IMR-90 (cell line): Measurements from ENCODE around the gene NAV2. TPM values are rescaled to one million over a fixed set of nuclear protein-coding genes. Genes with fewer than 3 reads are reported as not detected.

Experiments used
- ATAC-seq: fragments of 200-7000 bp; cut with Tn5 transposase; 2 replicates; pipeline ENCODE4 v1.9.1; 2020; ENCODE audit warnings: low read depth, mild to moderate bottlenecking, moderate library complexity
- BruUV-seq: library from RNA; stranded (reverse); fragments of 400-500 nt; replicated peaks from 2 replicates; lab custom pipeline; 2021; lab: Mats Ljungman, UMichigan
- CTCF ChIA-PET: fragments of 300-600 bp; formaldehyde crosslinking; extraction: SDS; loops from one replicate; lab custom pipeline; 2021; ENCODE audit warnings: antibody characterized with exemption; lab: Yijun Ruan, JAX
- POLR2A ChIA-PET: fragments of 300-600 bp; sonication (Branson Sonifier 250); formaldehyde crosslinking; loops from one replicate; lab custom pipeline; 2022; ENCODE audit warnings: antibody characterized with exemption; ENCODE audit not compliant: unreplicated experiment; lab: Charles Lee
- DNase-seq: peaks from one replicate; pipeline ENCODE4 v3.0.0; 2013
- H2AFZ ChIP-seq: replicated peaks from 2 replicates; pipeline ENCODE3; 2013; ENCODE audit warnings: low read length, mild to moderate bottlenecking; ENCODE audit not compliant: poor library complexity
- H2AK5ac ChIP-seq: 2 replicates; pipeline ENCODE4 v1.6.1; 2013; ENCODE audit warnings: low read depth, low read length, inconsistent platforms
- H2AK9ac ChIP-seq: replicated peaks from 2 replicates; pipeline ENCODE3; 2013; ENCODE audit warnings: mild to moderate bottlenecking, low read depth, low read length, moderate library complexity; ENCODE audit not compliant: poor library complexity
- H2BK120ac ChIP-seq: 2 replicates; pipeline ENCODE4 v1.6.1; 2013; ENCODE audit warnings: low read depth, low read length, inconsistent platforms
- H2BK15ac ChIP-seq: 3 replicates; pipeline ENCODE4 v1.6.1; 2013; ENCODE audit warnings: low read depth, low read length, inconsistent platforms
- H2BK20ac ChIP-seq: 2 replicates; pipeline ENCODE4 v1.6.1; 2013; ENCODE audit warnings: low read depth, mild to moderate bottlenecking, inconsistent platforms, low read length, moderate library complexity
- H2BK5ac ChIP-seq: 2 replicates; pipeline ENCODE4 v1.6.1; 2013; ENCODE audit warnings: mild to moderate bottlenecking, low read depth, low read length, inconsistent platforms; ENCODE audit not compliant: poor library complexity, severe bottlenecking
- H3K14ac ChIP-seq: replicated peaks from 2 replicates; pipeline ENCODE4 v1.6.1; 2013; ENCODE audit warnings: low read depth, low read length, inconsistent platforms
- H3K18ac ChIP-seq: 2 replicates; pipeline ENCODE4 v1.6.1; 2013; ENCODE audit warnings: low read depth, low read length, control low read depth
- H3K23ac ChIP-seq: 2 replicates; pipeline ENCODE4 v1.6.1; 2013; ENCODE audit warnings: low read depth, low read length, inconsistent platforms
- H3K27ac ChIP-seq: 2 replicates; pipeline ENCODE4 v1.5.1; 2013; ENCODE audit warnings: mild to moderate bottlenecking, control low read depth, low read length; ENCODE audit not compliant: insufficient read depth
- H3K27me3 ChIP-seq: 2 replicates; pipeline ENCODE4 v1.6.1; 2013; ENCODE audit warnings: low read length; ENCODE audit not compliant: control insufficient read depth, insufficient read depth
- H3K36me3 ChIP-seq: 2 replicates; pipeline ENCODE4 v1.6.1; 2013; ENCODE audit warnings: low read length, mixed read lengths; ENCODE audit not compliant: control insufficient read depth, insufficient read depth
- H3K4ac ChIP-seq: 2 replicates; pipeline ENCODE4 v1.6.1; 2013; ENCODE audit warnings: low read depth, low read length, inconsistent platforms
- H3K4me1 ChIP-seq: 2 replicates; pipeline ENCODE4 v1.6.1; 2013; ENCODE audit warnings: low read length, mixed read lengths; ENCODE audit not compliant: control insufficient read depth, insufficient read depth
- H3K4me2 ChIP-seq: 2 replicates; pipeline ENCODE4 v1.6.1; 2013; ENCODE audit warnings: low read depth, mild to moderate bottlenecking, control low read depth, low read length, moderate library complexity
- H3K4me3 ChIP-seq: 2 replicates; pipeline ENCODE4 v1.5.1; 2013; ENCODE audit warnings: low read depth, mild to moderate bottlenecking, control low read depth, low read length, moderate library complexity; ENCODE audit not compliant: insufficient read depth
- H3K56ac ChIP-seq: 2 replicates; pipeline ENCODE4 v1.6.1; 2013; ENCODE audit warnings: low read length, inconsistent platforms; ENCODE audit not compliant: insufficient read depth; ENCODE audit errors: extremely low read depth
- H3K79me1 ChIP-seq, 2 experiments: 2 replicates each; pipeline ENCODE4 v1.6.1; 2013; ENCODE audit warnings: low read length in 2 of 2, inconsistent platforms in 1 of 2, low read depth in 1 of 2
- H3K9ac ChIP-seq: 2 replicates; pipeline ENCODE4 v1.6.1; 2013; ENCODE audit warnings: low read depth, low read length, control low read depth
- H3K9me1 ChIP-seq: 2 replicates; pipeline ENCODE4 v1.6.1; 2013; ENCODE audit warnings: low read length, inconsistent platforms; ENCODE audit not compliant: insufficient read depth
- H3K9me3 ChIP-seq: 2 replicates; pipeline ENCODE4 v1.6.1; 2013; ENCODE audit warnings: low read length; ENCODE audit not compliant: control insufficient read depth, insufficient read depth
- H4K20me1 ChIP-seq: 2 replicates; pipeline ENCODE4 v1.6.1; 2013; ENCODE audit warnings: low read length, inconsistent platforms; ENCODE audit not compliant: insufficient read depth
- H4K5ac ChIP-seq: 2 replicates; pipeline ENCODE4 v1.6.1; 2013; ENCODE audit warnings: mild to moderate bottlenecking, low read depth, low read length, control low read depth
- H4K8ac ChIP-seq, 2 experiments: 2 replicates each; pipeline ENCODE4 v1.6.1; 2013; ENCODE audit warnings: low read depth in 2 of 2, low read length in 2 of 2, control low read depth in 1 of 2, inconsistent platforms in 1 of 2
- H4K91ac ChIP-seq: 2 replicates; pipeline ENCODE4 v1.6.1; 2013; ENCODE audit warnings: low read depth, low read length, inconsistent platforms; ENCODE audit not compliant: insufficient read depth
- BHLHE40 ChIP-seq: fragments of 150-350 bp; IDR thresholded peaks from 2 replicates; pipeline ENCODE4 v1.6.1; 2016; ENCODE audit warnings: mild to moderate bottlenecking, low read depth, low read length
- CEBPB ChIP-seq: IDR thresholded peaks from 2 replicates; pipeline ENCODE4 v1.6.1; 2012; ENCODE audit warnings: low read depth, low read length, improper control_type of control experiment
- FOS ChIP-seq: fragments of 150-350 bp; IDR thresholded peaks from 2 replicates; pipeline ENCODE4 v1.6.1; 2016; ENCODE audit warnings: low read depth, low read length
- MXI1 ChIP-seq: IDR thresholded peaks from 2 replicates; pipeline ENCODE4 v1.6.1; 2012; ENCODE audit warnings: low read depth, mild to moderate bottlenecking, low read length, moderate library complexity, borderline replicate concordance
- RAD21 ChIP-seq: IDR thresholded peaks from 2 replicates; pipeline ENCODE4 v1.6.1; 2012; ENCODE audit warnings: low read length, improper control_type of control experiment
- RCOR1 ChIP-seq: IDR thresholded peaks from 2 replicates; pipeline ENCODE4 v1.6.1; 2012; ENCODE audit warnings: mild to moderate bottlenecking, low read length, improper control_type of control experiment; ENCODE audit not compliant: insufficient replicate concordance
- RFX5 ChIP-seq: IDR thresholded peaks from 2 replicates; pipeline ENCODE4 v1.8.0; 2012; ENCODE audit warnings: low read depth, mild to moderate bottlenecking, low read length, moderate library complexity
- WGBS, 2 experiments: methylation state at CpG; one replicate each; pipeline versions ENCODE4 v1.1.5 to v1.1.7; 2013; ENCODE audit warnings: missing lambda C conversion rate in 2 of 2; ENCODE audit not compliant: insufficient read length in 1 of 2; ENCODE audit errors: extremely low coverage in 2 of 2; 5-methylcytosine and 5-hydroxymethylcytosine counted together
- dilution Hi-C: fragments of 300-500 bp; cut with HindIII; formaldehyde crosslinking; loops from one replicate; pipeline ENCODE4 v1.14.3; 2018; ENCODE audit warnings: low sequenced_read_pairs; ENCODE audit not compliant: unreplicated experiment
- in situ Hi-C: fragments of 300-500 bp; cut with MboI; formaldehyde crosslinking; loops from 3 replicates; pipeline ENCODE4 v1.14.3; 2019; ENCODE audit warnings: low sequenced_read_pairs, inconsistent platforms, mixed read lengths
- intact Hi-C: fragments of 100-400 bp; cut with micrococcal nuclease; formaldehyde crosslinking; loops from 2 replicates; pipeline ENCODE4 v1.10.0; 2022
- polyA plus RNA-seq, 3 experiments: library from polyadenylated mRNA; depleted of rRNA; stranded (reverse); fragments of >200 nt; gene quantifications; 2 replicates each; pipeline ENCODE4 v1.2.3, GENCODE V29; 2012; ENCODE audit warnings: low replicate concordance in 1 of 3
- total RNA-seq: library from RNA; depleted of rRNA; stranded (reverse); fragments of >200 nt; gene quantifications from 2 replicates; pipeline ENCODE4 v1.2.3, GENCODE V29; 2012
- TF ChIP-seq, protein P1 (sequence below): fragments of 150-350 bp; IDR thresholded peaks from 2 replicates; pipeline ENCODE4 v1.6.1; 2016; ENCODE audit warnings: low read depth, mild to moderate bottlenecking, low read length, moderate library complexity, borderline replicate concordance

Gene NAV2
- total and polyA plus RNA-seq, 2 of the 4 experiments (the other 2 are of a cell fraction), result 4.5 to 12.6 TPM

DNA sequence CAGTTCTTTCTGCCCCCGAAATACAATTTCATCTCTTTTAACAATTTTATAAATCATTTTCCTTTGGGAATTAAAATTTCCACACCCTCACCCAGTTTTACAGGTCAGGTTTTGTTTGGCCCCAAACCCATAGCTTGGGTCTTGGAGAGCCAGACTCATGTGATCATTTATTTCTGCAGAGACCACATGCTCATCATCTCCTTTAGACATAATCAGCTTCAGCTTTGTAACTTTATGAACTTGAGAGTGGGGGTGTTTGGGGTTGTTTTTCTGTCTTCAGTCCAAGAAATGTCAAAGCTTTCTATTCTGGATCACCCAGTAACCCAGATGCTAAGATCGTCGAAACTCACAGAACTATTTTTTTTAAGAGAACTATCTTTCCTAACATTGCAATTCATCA, 376.7 kb downstream of the NAV2 start:
- Histone ChIP-seq H3K23ac (no peak overlapping the region), H3K36me3 (peaks cover 44% of the 10 kb centered on the region), H3K27me3 (no peaks in the 10 kb centered on the region), H3K9me1 (no peaks in the 10 kb centered on the region; the same call in 1 of the 2 replicates), H3K27ac (no peak overlapping the region), H4K5ac (no peak overlapping the region), H3K4me2 (no peak overlapping the region), H2AK9ac (no peak overlapping the region), H2BK20ac (no peak overlapping the region), H3K4ac (no peak overlapping the region), H4K91ac (no peak overlapping the region), H3K4me1 (peaks cover 9% of the 10 kb centered on the region), H2BK15ac (no peak overlapping the region), H3K56ac (no peak overlapping the region), H3K4me3 (no peak overlapping the region), H4K20me1 (no peaks in the 10 kb centered on the region), H3K9me3 (no peaks in the 10 kb centered on the region), H2BK5ac (no peak overlapping the region), H3K18ac (no peak overlapping the region), H3K79me1 (no peaks in the 10 kb centered on the region), H2BK120ac (no peak overlapping the region), H3K14ac (no peak overlapping the region), H2AK5ac (no peak overlapping the region), H4K8ac (no peak overlapping the region), H3K9ac (no peak overlapping the region), H2AFZ (no peak overlapping the region)
- ChIA-PET CTCF (no interaction called here), POLR2A (no interaction called here)
- dilution Hi-C loops, result no loop called here
- no TSS peak for BruUV-seq
- in situ Hi-C loops, result no loop called here
- intact Hi-C loops, result no loop called here
- TF ChIP-seq MXI1, result no peak
- TF ChIP-seq, protein P1, sequence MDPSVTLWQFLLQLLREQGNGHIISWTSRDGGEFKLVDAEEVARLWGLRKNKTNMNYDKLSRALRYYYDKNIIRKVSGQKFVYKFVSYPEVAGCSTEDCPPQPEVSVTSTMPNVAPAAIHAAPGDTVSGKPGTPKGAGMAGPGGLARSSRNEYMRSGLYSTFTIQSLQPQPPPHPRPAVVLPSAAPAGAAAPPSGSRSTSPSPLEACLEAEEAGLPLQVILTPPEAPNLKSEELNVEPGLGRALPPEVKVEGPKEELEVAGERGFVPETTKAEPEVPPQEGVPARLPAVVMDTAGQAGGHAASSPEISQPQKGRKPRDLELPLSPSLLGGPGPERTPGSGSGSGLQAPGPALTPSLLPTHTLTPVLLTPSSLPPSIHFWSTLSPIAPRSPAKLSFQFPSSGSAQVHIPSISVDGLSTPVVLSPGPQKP, result no peak
- no peak for TF ChIP-seq RAD21
- no peak for TF ChIP-seq FOS
- no peak for TF ChIP-seq RFX5
- TF ChIP-seq CEBPB, result no peak
- TF ChIP-seq BHLHE40, result no peak
- no peak for TF ChIP-seq RCOR1
- ATAC-seq (no peak), DNase-seq (no peak)
- 100% methylated on average over 1 of the region's 3 CpGs; no CpG with 5 or more reads in 1 of the 2 experiments for WGBS, 2 experiments
